ENCODE data around the gene MTPN.

MTPN gene

DNA sequence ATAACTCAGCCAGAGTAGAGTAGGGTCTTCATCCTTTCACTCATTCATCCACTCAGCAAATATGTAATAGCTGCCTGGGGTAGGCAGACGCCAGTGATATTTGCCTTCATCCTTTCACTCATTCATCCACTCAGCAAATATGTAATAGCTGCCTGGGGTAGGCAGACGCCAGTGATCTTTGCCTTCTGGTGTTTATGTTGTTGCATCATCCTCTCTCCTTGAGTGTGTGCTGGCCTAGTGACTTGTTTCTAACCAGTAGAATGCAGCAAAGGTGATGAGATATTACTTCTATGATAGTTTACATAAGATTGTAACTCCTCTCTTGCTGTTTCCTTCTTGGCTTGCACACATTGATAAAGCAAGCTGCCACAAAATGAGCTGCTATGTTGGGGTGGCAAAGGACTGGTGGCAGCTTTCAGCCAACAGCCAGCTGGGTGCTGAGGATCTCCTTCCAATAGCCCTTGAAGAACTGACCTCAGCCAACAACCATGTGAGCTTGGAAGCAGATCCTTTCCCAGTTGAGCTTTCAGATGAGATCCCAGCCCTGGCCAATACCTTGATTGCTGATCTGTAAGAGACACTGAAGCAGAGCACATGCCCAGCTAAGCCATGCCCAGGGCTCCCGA, 23.2 kb upstream of the MTPN start:
- Histone ChIP-seq H3K27me3 (ENCODE audit: low read depth) (no peaks in the 10 kb centered on the region), H3K9me3 (no peaks in the 10 kb centered on the region), H3K36me3 (replicated peaks) (no peaks in the 10 kb centered on the region), H3K4me1 (no peaks in the 10 kb centered on the region), H3K4me3 (no peak overlapping the region)
- DNase-seq (ENCODE audit: low spot score in 2 of 2) = no peak
- in situ Hi-C loops (cut with MboI; ENCODE audit: low sequenced_read_pairs) = no loop called here

DNA sequence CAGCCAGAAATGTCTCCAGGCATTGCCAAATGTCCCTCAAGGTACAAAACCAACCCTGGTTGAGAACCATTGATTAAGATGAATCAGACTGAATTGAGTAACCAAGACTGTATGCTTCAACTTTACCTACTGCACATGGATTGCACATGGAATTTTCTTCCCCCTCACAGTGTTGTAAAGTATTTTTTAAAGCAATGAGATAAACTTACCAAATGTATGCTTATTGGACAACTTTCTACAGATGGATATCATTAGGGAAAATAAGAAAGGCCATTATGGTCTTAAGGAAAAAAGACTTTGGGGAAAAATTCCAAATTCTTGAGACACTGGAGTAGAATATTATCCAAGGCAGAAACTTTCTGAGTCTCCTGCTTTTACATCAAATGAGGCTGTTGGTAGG, 20.9 kb upstream of the MTPN start:
- H3K36me3 ChIP-seq (replicated peaks) = no peaks in the 10 kb centered on the region
- H3K4me1 ChIP-seq = no peaks in the 10 kb centered on the region
- no peaks in the 10 kb centered on the region for H3K9me3 ChIP-seq
- H3K27me3 ChIP-seq (ENCODE audit: low read depth) = no peaks in the 10 kb centered on the region
- in situ Hi-C loops (cut with MboI; ENCODE audit: low sequenced_read_pairs) = no loop called here
- H3K4me3 ChIP-seq = no peak overlapping the region
- no peak for DNase-seq (ENCODE audit: low spot score in 2 of 2)

DNA sequence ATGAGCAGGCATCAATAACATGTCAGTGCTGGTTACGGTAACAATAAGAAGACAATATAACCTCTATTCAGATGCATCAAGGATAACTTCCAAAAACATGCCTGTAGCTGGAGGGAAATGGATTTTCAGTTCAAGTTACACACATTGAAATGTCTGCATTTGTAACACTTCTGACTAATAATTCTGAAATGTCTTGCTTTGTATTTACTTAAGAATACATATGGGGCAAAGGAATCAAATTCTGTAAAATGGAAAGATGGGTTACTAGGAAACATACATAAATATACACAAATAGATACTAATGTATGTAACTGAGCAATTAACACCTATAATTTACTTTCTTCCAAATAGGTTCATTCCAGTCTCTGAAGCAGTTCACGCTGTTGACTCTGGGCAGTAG, 18.6 kb upstream of the MTPN start:
- in situ Hi-C loops (cut with MboI; ENCODE audit: low sequenced_read_pairs) = no loop called here

DNA sequence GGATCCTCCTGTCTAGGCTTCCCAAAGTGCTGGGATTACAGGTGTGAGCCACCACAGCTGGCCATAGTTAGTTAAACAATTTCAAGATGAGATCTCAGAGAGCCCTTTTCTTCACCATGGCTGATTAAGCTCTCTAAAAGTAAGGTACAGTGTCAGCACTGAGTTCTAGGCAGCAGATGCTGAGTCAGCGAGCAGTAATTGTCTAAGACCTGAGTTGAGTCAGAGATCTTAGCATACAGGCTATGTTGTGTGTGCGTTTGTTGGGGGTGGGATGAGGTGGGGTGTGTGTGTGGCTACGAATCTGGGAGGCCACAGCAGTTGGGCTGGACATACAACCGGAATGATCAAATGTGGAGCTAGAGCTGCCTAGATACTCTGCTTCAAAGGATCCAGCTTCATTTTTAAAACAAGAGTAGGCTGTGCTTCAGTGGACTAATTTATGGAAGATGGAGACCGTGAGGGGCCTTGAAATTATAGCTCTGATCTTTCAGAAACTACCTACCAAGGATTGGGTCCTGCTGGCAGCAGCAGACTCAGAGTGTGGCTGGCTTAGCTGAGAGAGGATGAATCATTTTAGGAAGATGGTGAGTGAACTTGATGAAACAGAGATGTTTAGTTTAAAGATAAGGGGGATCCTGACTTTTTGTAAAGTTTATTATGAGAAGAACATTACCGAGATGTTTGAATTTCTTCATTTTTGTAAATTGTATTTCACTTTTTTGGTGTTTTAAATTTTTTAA, 17.5 kb upstream of the MTPN start:
- Histone ChIP-seq H3K4me1 (no peaks in the 10 kb centered on the region), H3K36me3 (replicated peaks) (no peaks in the 10 kb centered on the region), H3K27me3 (ENCODE audit: low read depth) (no peaks in the 10 kb centered on the region), H3K4me3 (no peak overlapping the region), H3K9me3 (no peaks in the 10 kb centered on the region)
- in situ Hi-C loops (cut with MboI; ENCODE audit: low sequenced_read_pairs) = no loop called here
- DNase-seq (ENCODE audit: low spot score in 2 of 2) = no peak

More for the DNA sequence above, 18.6 kb upstream of the MTPN start:
- Histone ChIP-seq H3K4me3 (no peak overlapping the region), H3K4me1 (no peaks in the 10 kb centered on the region), H3K9me3 (no peaks in the 10 kb centered on the region), H3K36me3 (replicated peaks) (no peaks in the 10 kb centered on the region), H3K27me3 (ENCODE audit: low read depth) (no peaks in the 10 kb centered on the region)
- DNase-seq (ENCODE audit: low spot score in 2 of 2) = no peak

DNA sequence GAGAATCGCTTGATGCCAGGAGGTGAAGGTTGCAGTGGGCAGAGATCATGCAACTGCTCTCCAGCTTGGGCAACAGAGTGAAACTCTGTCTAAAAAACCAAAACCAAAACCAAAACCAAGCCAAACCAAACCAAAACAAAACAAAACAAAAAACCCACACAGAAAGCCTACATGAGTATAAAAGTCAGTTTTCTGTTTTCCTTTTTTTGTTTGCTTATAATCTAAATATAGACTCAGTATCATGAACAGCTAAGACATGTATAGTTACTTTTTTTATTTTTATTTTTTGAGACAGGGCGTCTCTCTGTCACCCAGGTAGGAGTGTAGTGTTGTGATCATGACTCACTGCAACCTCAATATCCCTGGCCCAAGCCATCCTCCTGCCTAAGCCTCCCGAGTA, 16.8 kb upstream of the MTPN start:
- H3K9me3 ChIP-seq = no peaks in the 10 kb centered on the region
- no peaks in the 10 kb centered on the region for H3K27me3 ChIP-seq (ENCODE audit: low read depth)
- in situ Hi-C loops (cut with MboI; ENCODE audit: low sequenced_read_pairs) = no loop called here
- no peaks in the 10 kb centered on the region for H3K36me3 ChIP-seq (replicated peaks)
- H3K4me3 ChIP-seq = no peak overlapping the region
- DNase-seq (ENCODE audit: low spot score in 2 of 2) = no peak
- H3K4me1 ChIP-seq = no peaks in the 10 kb centered on the region

DNA sequence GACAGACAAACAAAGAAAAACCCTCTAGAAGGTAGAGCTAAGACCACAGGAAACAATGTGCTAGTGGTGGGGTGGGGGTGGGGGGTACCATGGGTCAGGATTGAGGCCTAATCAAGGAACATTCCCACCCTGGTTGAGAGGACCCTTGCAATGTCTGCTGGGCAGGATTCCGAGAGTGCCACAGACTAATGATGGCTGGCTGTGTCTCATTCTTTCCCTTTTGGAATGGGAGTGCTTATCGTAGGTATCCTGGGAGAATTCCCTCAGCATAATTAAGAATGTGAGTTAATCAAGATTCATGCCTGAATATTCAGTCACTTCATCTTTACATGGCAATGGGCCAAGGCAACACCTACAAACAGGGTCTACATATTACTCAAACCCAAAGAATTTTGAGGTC, 14.7 kb upstream of the MTPN start:
- Histone ChIP-seq H3K27me3 (ENCODE audit: low read depth) (no peaks in the 10 kb centered on the region), H3K9me3 (no peaks in the 10 kb centered on the region), H3K36me3 (replicated peaks) (no peaks in the 10 kb centered on the region), H3K4me1 (no peaks in the 10 kb centered on the region), H3K4me3 (no peak overlapping the region)
- no peak for DNase-seq (ENCODE audit: low spot score in 2 of 2)
- in situ Hi-C loops (cut with MboI; ENCODE audit: low sequenced_read_pairs) = no loop called here

DNA sequence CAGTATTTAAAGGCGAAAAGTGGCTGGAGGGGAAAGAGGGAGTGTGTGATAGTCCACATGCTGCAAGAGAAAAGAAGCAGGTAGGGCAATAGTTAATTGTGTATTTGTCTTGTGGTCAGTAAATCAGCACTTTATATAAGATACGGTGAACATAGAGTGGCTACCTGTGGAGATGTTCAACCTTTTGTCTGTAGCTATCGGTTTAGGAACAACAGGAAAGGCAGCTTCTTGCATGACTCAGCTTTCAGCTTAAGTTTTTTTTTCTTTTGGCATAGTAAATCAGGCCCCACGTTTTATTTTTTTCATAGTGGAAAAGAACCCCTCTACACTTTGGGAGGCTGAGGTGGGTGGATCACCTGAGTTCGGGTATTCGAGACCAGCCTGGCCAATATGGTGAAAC, 14.2 kb upstream of the MTPN start:
- in situ Hi-C loops (cut with MboI; ENCODE audit: low sequenced_read_pairs) = no loop called here
- Histone ChIP-seq H3K4me3 (no peak overlapping the region), H3K9me3 (no peaks in the 10 kb centered on the region; the same call in 1 of the 2 replicates), H3K36me3 (replicated peaks) (no peaks in the 10 kb centered on the region), H3K27me3 (ENCODE audit: low read depth) (no peaks in the 10 kb centered on the region), H3K4me1 (no peaks in the 10 kb centered on the region)
- no peak for DNase-seq (ENCODE audit: low spot score in 2 of 2)

DNA sequence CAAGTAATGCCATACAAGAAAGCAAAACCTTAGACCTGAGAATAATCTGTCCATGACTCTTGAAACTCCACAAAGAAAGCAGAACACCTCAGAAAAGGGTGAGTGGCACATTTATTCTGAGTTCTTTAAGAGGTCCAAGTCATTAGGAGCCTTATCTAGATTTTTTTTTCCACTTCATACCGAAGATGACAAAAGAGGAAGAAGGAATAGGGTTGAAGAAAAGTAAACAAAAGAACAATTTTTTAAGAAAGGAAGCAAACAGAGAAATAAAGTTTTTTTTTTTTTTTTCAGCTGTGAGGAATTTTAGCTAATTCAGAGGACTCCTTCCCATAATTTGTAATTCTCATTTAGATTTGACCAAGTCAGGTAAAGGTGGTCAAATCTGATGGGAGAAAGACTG, 13.1 kb upstream of the MTPN start:
- Histone ChIP-seq H3K4me3 (no peak overlapping the region), H3K9me3 (peaks cover 3% of the 10 kb centered on the region; the same call in 1 of the 2 replicates), H3K27me3 (ENCODE audit: low read depth) (no peaks in the 10 kb centered on the region), H3K36me3 (replicated peaks) (no peaks in the 10 kb centered on the region), H3K4me1 (no peaks in the 10 kb centered on the region)
- DNase-seq (ENCODE audit: low spot score in 2 of 2) = no peak
- in situ Hi-C loops (cut with MboI; ENCODE audit: low sequenced_read_pairs) = no loop called here

DNA sequence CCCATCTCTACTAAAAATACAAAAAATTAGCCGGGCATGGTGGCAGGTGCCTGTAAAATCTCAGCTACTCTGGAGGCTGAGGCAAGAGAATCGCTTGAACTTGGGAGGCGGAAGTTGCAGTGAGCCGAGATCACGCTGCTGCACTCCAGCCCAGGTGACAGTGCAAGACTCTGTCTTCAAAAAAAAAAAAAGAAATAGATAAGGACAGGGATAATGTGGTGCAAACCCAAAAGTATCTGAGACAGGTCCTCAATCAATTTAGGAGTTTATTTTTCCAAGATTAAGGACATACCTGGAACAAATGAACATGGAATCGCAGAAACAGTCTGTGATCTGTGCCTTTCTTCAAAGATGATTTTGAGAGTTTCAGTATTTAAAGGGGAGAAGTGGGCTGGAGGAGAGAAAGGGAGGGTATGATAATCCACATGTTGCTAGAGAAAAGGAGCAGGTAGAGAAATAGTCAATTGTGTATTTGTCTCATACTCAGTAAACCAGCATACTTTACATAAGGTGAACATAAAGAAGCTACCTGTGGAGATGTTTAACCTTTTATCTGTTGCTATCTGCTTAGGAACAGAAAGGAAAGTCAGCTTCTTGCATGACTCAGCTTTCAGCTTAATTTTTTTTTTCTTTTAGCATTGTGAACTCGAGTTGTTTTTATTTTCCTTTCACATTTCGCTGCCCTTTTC, 4.9 kb upstream of the MTPN start:
- Histone ChIP-seq H3K9me3 (peaks cover 3% of the 10 kb centered on the region; the same call in 1 of the 2 replicates), H3K36me3 (replicated peaks) (no peaks in the 10 kb centered on the region), H3K4me1 (no peaks in the 10 kb centered on the region), H3K27me3 (ENCODE audit: low read depth) (peaks cover 3% of the 10 kb centered on the region; the same call in 1 of the 2 replicates), H3K4me3 (no peak overlapping the region)
- in situ Hi-C loops (cut with MboI; ENCODE audit: low sequenced_read_pairs) = no loop called here
- DNase-seq (ENCODE audit: low spot score in 2 of 2) = no peak

DNA sequence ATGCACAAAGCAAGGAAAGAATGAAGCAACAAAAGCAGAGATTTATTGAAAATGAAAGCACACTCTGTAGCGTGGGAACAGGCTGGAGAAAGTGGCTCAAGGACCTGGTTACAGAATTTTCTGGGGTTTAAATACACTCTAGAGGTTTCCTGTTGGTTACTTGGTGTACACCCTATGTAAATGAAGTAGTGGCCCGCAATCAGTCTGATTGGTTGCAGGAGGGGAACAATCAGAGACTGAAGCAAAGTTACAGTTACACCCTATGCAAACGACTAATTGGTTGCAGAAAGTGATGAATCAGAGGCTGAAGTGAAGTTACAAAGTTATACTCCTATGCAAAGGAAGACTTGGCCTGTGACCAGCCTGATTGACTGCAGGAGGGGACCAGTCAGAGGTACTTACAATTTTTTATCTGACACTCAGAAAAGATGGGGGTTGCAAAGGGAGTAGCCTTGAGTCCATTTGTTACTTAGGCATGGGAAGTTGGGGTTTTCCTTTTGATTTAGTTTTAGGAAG, 3.6 kb upstream of the MTPN start:
- Histone ChIP-seq H3K36me3 (replicated peaks) (no peaks in the 10 kb centered on the region), H3K27me3 (ENCODE audit: low read depth) (peaks cover 3% of the 10 kb centered on the region; the same call in 1 of the 2 replicates), H3K4me3 (no peak overlapping the region), H3K9me3 (0 out of 2 replicates have a peak, but pooled peaks cover 3% of the 10 kb centered on the region), H3K4me1 (0 out of 2 replicates have a peak, but pooled peaks cover 4% of the 10 kb centered on the region)
- in situ Hi-C loops (cut with MboI; ENCODE audit: low sequenced_read_pairs) = no loop called here
- DNase-seq (ENCODE audit: low spot score in 2 of 2) = no peak

DNA sequence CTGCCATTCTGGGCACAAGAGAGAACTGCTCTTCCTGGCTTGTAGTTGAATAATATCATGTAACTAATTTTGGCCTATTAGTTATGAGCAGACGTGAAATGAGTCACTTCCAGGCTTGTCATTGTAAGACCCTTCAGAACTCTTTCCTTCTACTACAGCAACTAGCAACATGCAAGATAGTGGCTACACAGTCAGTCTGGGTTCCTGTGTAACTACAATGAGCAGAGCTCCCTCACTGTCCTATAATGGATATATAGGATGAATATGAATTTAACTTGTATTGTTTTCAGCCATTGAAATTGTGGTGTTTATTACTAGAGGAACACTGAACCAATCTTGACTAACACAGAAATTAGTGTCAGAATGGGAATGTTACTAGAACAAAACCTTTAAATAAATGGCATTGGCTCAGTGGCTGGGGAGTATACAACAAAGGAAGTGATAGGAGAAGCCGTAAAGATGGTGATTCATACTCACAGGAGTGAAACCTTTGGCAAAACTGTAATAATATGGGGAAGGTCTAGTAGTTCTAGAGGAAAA, 2.9 kb upstream of the MTPN start:
- no peak overlapping the region for H3K4me3 ChIP-seq
- H3K27me3 ChIP-seq (ENCODE audit: low read depth) = peaks cover 3% of the 10 kb centered on the region; the same call in 1 of the 2 replicates
- no peaks in the 10 kb centered on the region for H3K9me3 ChIP-seq
- peaks cover 4% of the 10 kb centered on the region for H3K36me3 ChIP-seq (replicated peaks)
- no peak for DNase-seq (ENCODE audit: low spot score in 2 of 2)
- H3K4me1 ChIP-seq = peaks cover 9% of the 10 kb centered on the region; the same call in 1 of the 2 replicates
- in situ Hi-C loops (cut with MboI; ENCODE audit: low sequenced_read_pairs) = no loop called here

DNA sequence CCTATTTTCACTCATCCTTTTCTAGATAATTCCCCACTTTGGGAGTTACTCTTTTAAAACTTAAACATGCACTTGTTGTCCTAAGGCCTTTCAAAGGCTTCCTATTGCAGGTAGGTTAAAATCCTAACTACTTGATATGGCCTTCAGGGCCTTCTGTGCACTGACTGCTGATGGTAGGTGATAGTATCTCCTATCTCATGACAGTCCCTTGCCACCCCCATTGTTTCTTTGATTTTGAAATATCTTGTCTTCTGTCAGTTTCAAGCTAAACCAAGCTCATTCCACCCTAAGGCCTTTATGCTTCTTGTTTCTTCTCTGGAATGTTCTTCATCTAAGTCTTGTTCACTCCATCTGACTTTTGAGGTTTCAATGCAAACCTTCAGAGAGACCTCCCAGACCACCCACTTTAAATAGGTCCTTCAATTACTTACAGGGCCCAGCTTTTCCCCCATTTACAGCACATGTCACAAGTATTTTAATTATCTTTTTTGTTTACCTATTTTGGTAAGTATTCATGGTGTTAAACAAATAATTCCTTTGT, 2.4 kb upstream of the MTPN start:
- in situ Hi-C loops (cut with MboI; ENCODE audit: low sequenced_read_pairs) = no loop called here
- H3K4me1 ChIP-seq = peaks cover 12% of the 10 kb centered on the region; the same call in 1 of the 2 replicates
- DNase-seq (ENCODE audit: low spot score in 2 of 2) = no peak

DNA sequence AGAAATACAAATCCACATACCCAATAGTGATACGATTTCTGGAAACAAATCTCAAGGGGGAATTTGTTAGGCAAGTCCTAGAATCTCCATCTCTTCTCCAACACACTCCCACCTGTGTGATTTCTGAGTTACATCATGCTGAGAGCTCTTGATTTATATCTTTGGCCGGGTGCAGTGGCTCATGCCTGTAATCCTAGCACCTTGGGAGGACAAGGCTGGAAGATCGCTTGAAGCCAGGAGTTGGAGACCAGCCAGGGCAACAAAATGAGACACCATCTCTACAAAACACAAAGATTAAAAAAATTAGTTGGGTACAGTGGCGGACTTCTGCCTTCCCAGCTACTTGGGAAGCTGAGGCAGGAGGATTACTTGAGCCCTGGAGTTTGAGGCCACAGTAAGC, 1.5 kb upstream of the MTPN start:
- in situ Hi-C loops (cut with MboI; ENCODE audit: low sequenced_read_pairs) = no loop called here
- DNase-seq (ENCODE audit: low spot score in 2 of 2) = no peak
- H3K36me3 ChIP-seq (replicated peaks) = peaks cover 4% of the 10 kb centered on the region
- peaks cover 12% of the 10 kb centered on the region; the same call in 1 of the 2 replicates for H3K4me1 ChIP-seq
- H3K4me3 ChIP-seq = no peak overlapping the region
- H3K27me3 ChIP-seq (ENCODE audit: low read depth) = peaks cover 3% of the 10 kb centered on the region; the same call in 1 of the 2 replicates
- H3K9me3 ChIP-seq = no peaks in the 10 kb centered on the region

More for the DNA sequence above, 2.4 kb upstream of the MTPN start:
- H3K36me3 ChIP-seq (replicated peaks) = peaks cover 4% of the 10 kb centered on the region
- H3K9me3 ChIP-seq = no peaks in the 10 kb centered on the region
- H3K4me3 ChIP-seq = no peak overlapping the region
- peaks cover 3% of the 10 kb centered on the region; the same call in 1 of the 2 replicates for H3K27me3 ChIP-seq (ENCODE audit: low read depth)
